Endometrial microvascular endothelial cells (primary cell): ENCODE results near the gene HDAC9. TPM values are rescaled to one million over a fixed set of nuclear protein-coding genes. Genes with fewer than 3 reads are reported as not detected.

ENCODE experiments used
- in situ Hi-C: cut with HindIII; loops from 2 replicates; pipeline ENCODE4 v1.10.0; 2017; ENCODE audit warnings: low sequenced_read_pairs, low pct_unique_long_range_greater_than_20kb; ENCODE audit errors: inconsistent ontology term
- total RNA-seq: library from RNA; depleted of rRNA; stranded (reverse); fragments of >200 nt; gene quantifications from one replicate; pipeline ENCODE4 v1.2.3, GENCODE V29; 2015; ENCODE audit errors: inconsistent ontology term

Gene HDAC9
- total RNA-seq, 1 donor from 2014 or later: 6.3 TPM

GRCh38 chr7:18547509-18548187, 52.1 kb downstream of the HDAC9 start:
- in situ Hi-C loops: no loop called here

GRCh38 chr7:18548534-18548933, 53.0 kb downstream of the HDAC9 start:
- in situ Hi-C loops: no loop called here

GRCh38 chr7:18550574-18550973, 55.0 kb downstream of the HDAC9 start:
- in situ Hi-C loops: loop anchor here (25.0 kb wide), 1 partner anchor 188 kb away; no protein-coding TSS in a partner anchor

GRCh38 chr7:18552316-18552916, 56.9 kb downstream of the HDAC9 start:
- in situ Hi-C loops: loop anchor here (25.0 kb wide), 1 partner anchor 190 kb away; no protein-coding TSS in a partner anchor

GRCh38 chr7:18552943-18553604, 57.5 kb downstream of the HDAC9 start:
- in situ Hi-C loops: loop anchor here (25.0 kb wide), 1 partner anchor 191 kb away; no protein-coding TSS in a partner anchor

GRCh38 chr7:18553605-18554003, 58.1 kb downstream of the HDAC9 start:
- in situ Hi-C loops: loop anchor here (25.0 kb wide), 1 partner anchor 191 kb away; no protein-coding TSS in a partner anchor

- in situ Hi-C loops: loop anchor here (25.0 kb wide), 1 partner anchor 193 kb away; no protein-coding TSS in a partner anchor
Observed at GRCh38 chr7:18555120-18555519, 59.6 kb downstream of the HDAC9 start.

GRCh38 chr7:18555968-18556367, 60.4 kb downstream of the HDAC9 start:
- in situ Hi-C loops: loop anchor here (25.0 kb wide), 1 partner anchor 194 kb away; no protein-coding TSS in a partner anchor

- in situ Hi-C loops: loop anchor here (25.0 kb wide), 1 partner anchor 196 kb away; no protein-coding TSS in a partner anchor
Observed at GRCh38 chr7:18558503-18558902, 63.0 kb downstream of the HDAC9 start.

- in situ Hi-C loops: loop anchor here (25.0 kb wide), 1 partner anchor 197 kb away; no protein-coding TSS in a partner anchor
Observed at GRCh38 chr7:18558910-18559309, 63.4 kb downstream of the HDAC9 start.

GRCh38 chr7:18559756-18560155, 64.2 kb downstream of the HDAC9 start:
- in situ Hi-C loops: loop anchor here (25.0 kb wide), 1 partner anchor 197 kb away; no protein-coding TSS in a partner anchor

- in situ Hi-C loops: loop anchor here (25.0 kb wide), 1 partner anchor 202 kb away; no protein-coding TSS in a partner anchor
Observed at GRCh38 chr7:18564779-18565178, 69.2 kb downstream of the HDAC9 start.

- in situ Hi-C loops: loop anchor here (25.0 kb wide), 1 partner anchor 203 kb away; no protein-coding TSS in a partner anchor
Observed at GRCh38 chr7:18565337-18565736, 69.8 kb downstream of the HDAC9 start.

- in situ Hi-C loops: loop anchor here (25.0 kb wide), 1 partner anchor 204 kb away; no protein-coding TSS in a partner anchor
Observed at GRCh38 chr7:18566205-18566604, 70.7 kb downstream of the HDAC9 start.

GRCh38 chr7:18566829-18567228, 71.3 kb downstream of the HDAC9 start:
- in situ Hi-C loops: loop anchor here (25.0 kb wide), 1 partner anchor 205 kb away; no protein-coding TSS in a partner anchor

- in situ Hi-C loops: loop anchor here (25.0 kb wide), 1 partner anchor 208 kb away; no protein-coding TSS in a partner anchor
Observed at GRCh38 chr7:18570441-18570840, 74.9 kb downstream of the HDAC9 start.

GRCh38 chr7:18570890-18571478, 75.4 kb downstream of the HDAC9 start:
- in situ Hi-C loops: loop anchor here (25.0 kb wide), 1 partner anchor 209 kb away; no protein-coding TSS in a partner anchor

GRCh38 chr7:18572154-18572553, 76.6 kb downstream of the HDAC9 start:
- in situ Hi-C loops: loop anchor here (25.0 kb wide), 1 partner anchor 210 kb away; no protein-coding TSS in a partner anchor
